ENCODE results near the gene GOLGA2.

The GOLGA2 gene

DNA sequence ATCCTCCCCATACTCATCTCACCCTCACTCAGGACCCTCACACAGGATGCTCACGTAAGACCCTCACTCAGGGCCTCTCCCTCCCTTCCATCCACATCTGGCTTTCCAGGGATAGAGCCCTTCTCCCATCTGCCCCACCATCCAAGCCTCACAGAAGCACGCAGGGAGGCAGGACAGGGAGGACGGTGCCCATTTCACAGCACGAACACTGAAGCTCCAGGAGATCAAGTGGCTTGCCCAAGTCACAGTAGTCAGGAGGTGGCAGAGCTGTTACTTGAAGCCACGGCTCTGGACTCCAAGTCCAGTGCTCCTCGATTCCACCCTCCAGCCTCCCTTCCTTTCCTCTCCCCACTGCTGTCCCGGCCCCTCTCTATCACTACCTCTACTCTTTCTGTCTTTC lies 50.9 kb downstream of the GOLGA2 start:
- no peaks in the 10 kb centered on the region for H3K27me3 ChIP-seq (ENCODE audit: control insufficient read depth in 5 of 5, insufficient read depth in 4 of 5, low read length in 5 of 5)
- H3K4me3 ChIP-seq (ENCODE audit: low read depth in 1 of 5, low read length in 5 of 5) = no peak overlapping the region
- H3K9me3 ChIP-seq (ENCODE audit: control insufficient read depth in 5 of 5, low read length in 5 of 5) = no peaks in the 10 kb centered on the region
- no peak overlapping the region for H3K9ac ChIP-seq (ENCODE audit: low read length in 5 of 5)
- no peak overlapping the region for H3K27ac ChIP-seq (ENCODE audit: low read depth, low read length)
- peaks cover 0 to 18% (median 17%) of the 10 kb centered on the region in 5 donors for H3K36me3 ChIP-seq (ENCODE audit: control insufficient read depth in 5 of 5, insufficient read depth in 5 of 5, low read length in 5 of 5)
- H3K4me1 ChIP-seq (ENCODE audit: control insufficient read depth in 5 of 5, insufficient read depth in 5 of 5, low read length in 5 of 5) = no peaks in the 10 kb centered on the region

DNA sequence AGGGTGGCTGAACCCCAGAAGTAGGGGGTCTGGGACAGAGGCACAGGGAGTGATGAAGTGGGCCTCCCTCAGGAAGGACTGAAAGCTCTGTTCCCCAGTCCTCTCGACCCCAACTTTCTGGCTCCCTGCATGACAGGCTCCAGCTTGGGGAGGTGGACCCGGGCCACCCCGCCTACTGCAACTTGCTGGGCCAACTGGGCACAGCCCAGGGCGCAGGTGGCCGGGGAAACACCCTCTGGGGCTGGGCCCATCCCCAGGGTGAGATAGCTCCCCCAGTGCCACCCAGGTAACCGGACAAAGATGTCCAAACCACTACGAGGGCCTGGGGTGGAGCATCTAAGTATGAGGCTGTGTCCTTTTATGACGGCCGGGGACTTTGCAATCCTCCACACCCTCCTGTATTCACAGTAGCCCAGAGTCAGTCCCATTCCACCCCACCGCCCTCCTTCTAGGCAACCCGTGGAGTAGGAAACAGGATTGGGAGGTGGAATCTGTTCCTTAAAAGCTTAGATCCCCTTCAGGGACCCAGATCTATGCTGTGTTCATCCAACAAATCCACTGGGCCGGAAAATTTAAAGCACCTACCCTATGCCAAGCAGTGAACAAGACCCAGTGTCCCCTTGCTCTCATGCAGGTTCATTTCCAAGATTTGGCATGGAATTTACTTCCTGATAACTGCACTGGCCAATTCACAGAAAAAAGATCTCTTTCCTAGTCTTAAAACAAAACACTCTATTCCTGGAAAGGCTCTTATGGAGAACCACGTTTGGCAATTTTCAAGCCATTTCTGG lies 52.7 kb downstream of the GOLGA2 start:
- H3K4me1 ChIP-seq (ENCODE audit: control insufficient read depth in 5 of 5, insufficient read depth in 5 of 5, low read length in 5 of 5) = peaks cover 0 to 13% (median 11%) of the 10 kb centered on the region in 5 donors
- H3K36me3 ChIP-seq (ENCODE audit: control insufficient read depth in 5 of 5, insufficient read depth in 5 of 5, low read length in 5 of 5) = peaks cover 0 to 19% (median 18%) of the 10 kb centered on the region in 5 donors
- no peak overlapping the region for H3K4me3 ChIP-seq (ENCODE audit: low read depth in 1 of 5, low read length in 5 of 5)

DNA sequence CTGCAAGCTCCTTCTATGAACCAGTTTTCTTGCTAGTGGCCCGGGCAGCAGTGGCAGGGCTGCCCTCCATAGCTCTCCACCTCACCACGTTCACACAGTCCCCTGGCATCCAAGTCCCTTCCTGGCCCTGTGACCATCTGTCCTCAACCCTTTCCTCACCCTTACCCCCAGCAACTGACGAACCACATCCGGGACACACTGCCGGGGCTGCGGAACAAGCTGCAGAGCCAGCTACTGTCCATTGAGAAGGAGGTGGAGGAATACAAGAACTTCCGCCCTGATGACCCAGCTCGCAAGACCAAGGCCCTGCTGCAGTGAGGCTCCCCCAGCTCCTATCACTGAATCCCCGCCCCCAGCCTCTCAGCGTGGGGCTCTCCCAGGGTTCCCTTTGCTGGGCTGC lies 53.8 kb downstream of the GOLGA2 start:
- Histone ChIP-seq H3K4me1 (ENCODE audit: control insufficient read depth in 5 of 5, insufficient read depth in 5 of 5, low read length in 5 of 5) (peaks cover 0 to 19% (median 11%) of the 10 kb centered on the region in 5 donors), H3K4me3 (ENCODE audit: low read depth in 1 of 5, low read length in 5 of 5) (no peak overlapping the region), H3K9me3 (ENCODE audit: control insufficient read depth in 5 of 5, low read length in 5 of 5) (no peaks in the 10 kb centered on the region), H3K9ac (ENCODE audit: low read length in 5 of 5) (no peak overlapping the region), H3K27ac (ENCODE audit: low read depth, low read length) (no peak overlapping the region), H3K27me3 (ENCODE audit: control insufficient read depth in 5 of 5, insufficient read depth in 4 of 5, low read length in 5 of 5) (peaks cover 0 to 9% (median 6%) of the 10 kb centered on the region in 5 donors), H3K36me3 (ENCODE audit: control insufficient read depth in 5 of 5, insufficient read depth in 5 of 5, low read length in 5 of 5) (peaks cover 0 to 19% (median 18%) of the 10 kb centered on the region in 5 donors)

More for the DNA sequence above, 52.7 kb downstream of the GOLGA2 start:
- no peaks in the 10 kb centered on the region for H3K9me3 ChIP-seq (ENCODE audit: control insufficient read depth in 5 of 5, low read length in 5 of 5)
- no peak overlapping the region for H3K9ac ChIP-seq (ENCODE audit: low read length in 5 of 5)
- H3K27ac ChIP-seq (ENCODE audit: low read depth, low read length) = no peak overlapping the region
- H3K27me3 ChIP-seq (ENCODE audit: control insufficient read depth in 5 of 5, insufficient read depth in 4 of 5, low read length in 5 of 5) = peaks cover 0 to 6% (median under 1%) of the 10 kb centered on the region in 5 donors

DNA sequence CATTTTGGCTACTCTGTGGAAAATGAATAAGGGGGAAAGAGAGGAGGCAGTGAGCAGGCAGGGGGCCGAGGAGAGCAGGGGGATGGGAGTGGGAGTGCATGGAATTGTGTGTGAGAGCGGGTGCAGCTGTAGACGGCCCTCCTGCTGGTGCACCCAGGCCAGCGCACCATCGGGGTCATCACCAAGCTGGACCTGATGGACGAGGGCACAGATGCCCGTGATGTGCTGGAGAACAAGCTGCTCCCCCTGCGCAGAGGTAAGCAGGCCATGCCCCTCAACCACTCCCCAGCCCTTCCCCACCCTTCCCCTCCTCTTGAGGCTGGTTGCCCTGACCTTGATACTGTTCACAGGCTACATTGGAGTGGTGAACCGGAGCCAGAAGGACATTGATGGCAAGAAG lies 56.0 kb downstream of the GOLGA2 start:
- Histone ChIP-seq H3K4me3 (ENCODE audit: low read depth in 1 of 5, low read length in 5 of 5) (no peak overlapping the region), H3K4me1 (ENCODE audit: control insufficient read depth in 5 of 5, insufficient read depth in 5 of 5, low read length in 5 of 5) (peaks cover 0 to 38% (median 27%) of the 10 kb centered on the region in 5 donors), H3K36me3 (ENCODE audit: control insufficient read depth in 5 of 5, insufficient read depth in 5 of 5, low read length in 5 of 5) (peaks cover 0 to 18% (median 14%) of the 10 kb centered on the region in 5 donors), H3K9me3 (ENCODE audit: control insufficient read depth in 5 of 5, low read length in 5 of 5) (no peaks in the 10 kb centered on the region), H3K27me3 (ENCODE audit: control insufficient read depth in 5 of 5, insufficient read depth in 4 of 5, low read length in 5 of 5) (peaks cover 0 to 12% (median 6%) of the 10 kb centered on the region in 5 donors), H3K27ac (ENCODE audit: low read depth, low read length) (no peak overlapping the region), H3K9ac (ENCODE audit: low read length in 5 of 5) (no peak overlapping the region)

DNA sequence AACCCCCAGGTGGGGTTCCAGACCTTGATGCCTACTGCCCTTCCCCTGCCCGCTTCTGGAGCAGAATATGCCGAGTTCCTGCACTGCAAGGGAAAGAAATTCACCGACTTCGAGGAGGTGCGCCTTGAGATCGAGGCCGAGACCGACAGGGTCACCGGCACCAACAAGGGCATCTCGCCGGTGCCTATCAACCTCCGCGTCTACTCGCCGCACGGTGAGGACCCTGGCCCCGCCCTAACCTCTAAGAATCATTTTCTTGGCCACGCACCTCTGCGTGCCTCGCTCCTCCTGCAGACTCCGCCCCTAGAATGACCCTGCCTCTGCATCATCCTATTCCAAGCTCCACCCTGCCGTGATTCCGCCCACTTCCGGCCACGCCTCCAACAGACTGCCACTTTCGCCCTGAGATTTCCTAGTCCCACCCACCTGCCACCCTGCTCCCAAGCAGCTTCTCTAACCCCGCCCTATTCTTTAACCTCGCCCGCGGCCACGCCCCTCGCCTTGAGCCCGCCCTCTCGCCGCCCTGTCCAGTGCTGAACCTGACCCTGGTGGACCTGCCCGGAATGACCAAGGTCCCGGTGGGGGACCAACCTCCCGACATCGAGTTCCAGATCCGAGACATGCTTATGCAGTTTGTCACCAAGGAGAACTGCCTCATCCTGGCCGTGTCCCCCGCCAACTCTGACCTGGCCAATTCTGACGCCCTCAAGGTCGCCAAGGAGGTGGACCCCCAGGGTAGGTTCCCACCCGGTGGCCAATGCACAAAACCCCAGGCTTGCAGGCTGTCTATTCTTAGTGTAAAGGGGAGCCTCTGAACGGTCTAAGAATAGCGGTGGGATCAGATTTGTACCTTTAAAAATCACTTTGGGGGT lies 57.1 kb downstream of the GOLGA2 start:
- Histone ChIP-seq H3K9me3 (ENCODE audit: control insufficient read depth in 5 of 5, low read length in 5 of 5) (no peaks in the 10 kb centered on the region), H3K27ac (ENCODE audit: low read depth, low read length) (no peak overlapping the region), H3K27me3 (ENCODE audit: control insufficient read depth in 5 of 5, insufficient read depth in 4 of 5, low read length in 5 of 5) (peaks cover 0 to 22% (median 6%) of the 10 kb centered on the region in 5 donors), H3K4me1 (ENCODE audit: control insufficient read depth in 5 of 5, insufficient read depth in 5 of 5, low read length in 5 of 5) (peaks cover 0 to 43% (median 34%) of the 10 kb centered on the region in 5 donors), H3K9ac (ENCODE audit: low read length in 5 of 5) (peak overlapping the region in 1 of 5 donors; percentile 5), H3K4me3 (ENCODE audit: low read depth in 1 of 5, low read length in 5 of 5) (peak overlapping the region in 4 of 5 donors; percentile 45 to 55 (median 51)), H3K36me3 (ENCODE audit: control insufficient read depth in 5 of 5, insufficient read depth in 5 of 5, low read length in 5 of 5) (peaks cover 0 to 18% (median 13%) of the 10 kb centered on the region in 5 donors)

DNA sequence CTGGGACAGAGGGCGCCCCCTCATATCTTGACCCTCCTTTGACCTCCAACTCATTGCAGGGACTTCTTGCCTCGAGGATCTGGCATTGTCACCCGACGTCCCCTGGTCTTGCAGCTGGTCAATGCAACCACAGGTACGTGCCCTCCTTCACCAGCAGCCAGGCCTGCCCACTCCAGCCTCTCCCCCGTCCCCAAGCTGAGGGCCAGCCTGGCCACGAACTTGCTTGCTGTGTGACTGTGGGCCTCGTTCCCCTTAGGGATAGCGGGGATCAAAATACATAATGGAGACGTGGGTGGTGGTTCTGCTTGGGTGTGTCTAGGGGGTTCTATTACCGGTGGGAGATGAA lies 57.7 kb downstream of the GOLGA2 start:
- peaks cover 0 to 15% (median 13%) of the 10 kb centered on the region in 5 donors for H3K36me3 ChIP-seq (ENCODE audit: control insufficient read depth in 5 of 5, insufficient read depth in 5 of 5, low read length in 5 of 5)
- H3K9me3 ChIP-seq (ENCODE audit: control insufficient read depth in 5 of 5, low read length in 5 of 5) = no peaks in the 10 kb centered on the region
- peak overlapping the region in 1 of 5 donors; percentile 5 for H3K9ac ChIP-seq (ENCODE audit: low read length in 5 of 5)
- peaks cover 0 to 43% (median 34%) of the 10 kb centered on the region in 5 donors for H3K4me1 ChIP-seq (ENCODE audit: control insufficient read depth in 5 of 5, insufficient read depth in 5 of 5, low read length in 5 of 5)
- H3K4me3 ChIP-seq (ENCODE audit: low read depth in 1 of 5, low read length in 5 of 5) = peak overlapping the region in 4 of 5 donors; percentile 45 to 55 (median 51)
- no peak overlapping the region for H3K27ac ChIP-seq (ENCODE audit: low read depth, low read length)
- H3K27me3 ChIP-seq (ENCODE audit: control insufficient read depth in 5 of 5, insufficient read depth in 4 of 5, low read length in 5 of 5) = peaks cover 0 to 22% (median 6%) of the 10 kb centered on the region in 5 donors

DNA sequence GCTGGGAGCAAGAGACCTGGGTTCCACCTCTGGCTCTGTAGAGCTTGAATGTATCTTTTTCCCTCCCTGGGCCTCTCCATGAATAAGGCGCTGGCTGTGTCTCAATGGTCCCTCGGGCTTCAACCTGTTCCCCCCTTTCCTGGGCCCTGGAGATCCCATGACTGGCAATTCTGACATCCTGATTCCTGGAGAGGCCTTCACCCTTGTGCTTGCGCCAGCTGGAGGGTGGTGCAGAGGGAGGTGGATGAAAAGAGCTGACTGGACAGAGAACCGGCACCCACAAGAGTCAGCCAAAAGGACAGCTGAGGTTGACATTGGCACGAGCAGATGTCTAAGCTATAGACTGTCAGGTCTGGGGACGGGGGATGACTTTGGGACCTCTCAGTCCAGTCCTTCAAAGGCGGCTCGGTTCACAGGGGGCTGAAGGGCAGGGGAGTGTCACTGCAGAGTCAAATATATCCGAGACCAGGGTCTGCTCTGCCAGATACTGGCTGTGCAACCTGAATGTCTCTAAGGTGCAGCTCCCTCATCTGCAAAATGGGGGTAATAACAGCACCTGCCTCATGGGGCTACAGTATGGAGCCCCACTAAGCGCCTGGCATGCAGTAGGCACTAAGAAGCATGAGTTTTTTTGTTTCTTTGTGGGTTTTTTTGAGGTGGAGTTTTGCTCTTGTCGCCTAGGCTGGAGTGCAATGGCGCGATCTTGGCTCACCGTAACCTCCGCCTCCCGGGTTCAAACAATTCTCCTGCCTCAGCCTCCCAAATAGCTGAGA lies 58.8 kb downstream of the GOLGA2 start:
- peaks cover 0 to 22% (median 6%) of the 10 kb centered on the region in 5 donors for H3K27me3 ChIP-seq (ENCODE audit: control insufficient read depth in 5 of 5, insufficient read depth in 4 of 5, low read length in 5 of 5)
- peak overlapping the region; percentile 46 for H3K27ac ChIP-seq (ENCODE audit: low read depth, low read length)
- no peaks in the 10 kb centered on the region for H3K9me3 ChIP-seq (ENCODE audit: control insufficient read depth in 5 of 5, low read length in 5 of 5)
- H3K4me3 ChIP-seq (ENCODE audit: low read depth in 1 of 5, low read length in 5 of 5) = no peak overlapping the region
- H3K9ac ChIP-seq (ENCODE audit: low read length in 5 of 5) = no peak overlapping the region
- peaks cover 0 to 43% (median 34%) of the 10 kb centered on the region in 5 donors for H3K4me1 ChIP-seq (ENCODE audit: control insufficient read depth in 5 of 5, insufficient read depth in 5 of 5, low read length in 5 of 5)
- peaks cover 0 to 6% (median 5%) of the 10 kb centered on the region in 5 donors for H3K36me3 ChIP-seq (ENCODE audit: control insufficient read depth in 5 of 5, insufficient read depth in 5 of 5, low read length in 5 of 5)

DNA sequence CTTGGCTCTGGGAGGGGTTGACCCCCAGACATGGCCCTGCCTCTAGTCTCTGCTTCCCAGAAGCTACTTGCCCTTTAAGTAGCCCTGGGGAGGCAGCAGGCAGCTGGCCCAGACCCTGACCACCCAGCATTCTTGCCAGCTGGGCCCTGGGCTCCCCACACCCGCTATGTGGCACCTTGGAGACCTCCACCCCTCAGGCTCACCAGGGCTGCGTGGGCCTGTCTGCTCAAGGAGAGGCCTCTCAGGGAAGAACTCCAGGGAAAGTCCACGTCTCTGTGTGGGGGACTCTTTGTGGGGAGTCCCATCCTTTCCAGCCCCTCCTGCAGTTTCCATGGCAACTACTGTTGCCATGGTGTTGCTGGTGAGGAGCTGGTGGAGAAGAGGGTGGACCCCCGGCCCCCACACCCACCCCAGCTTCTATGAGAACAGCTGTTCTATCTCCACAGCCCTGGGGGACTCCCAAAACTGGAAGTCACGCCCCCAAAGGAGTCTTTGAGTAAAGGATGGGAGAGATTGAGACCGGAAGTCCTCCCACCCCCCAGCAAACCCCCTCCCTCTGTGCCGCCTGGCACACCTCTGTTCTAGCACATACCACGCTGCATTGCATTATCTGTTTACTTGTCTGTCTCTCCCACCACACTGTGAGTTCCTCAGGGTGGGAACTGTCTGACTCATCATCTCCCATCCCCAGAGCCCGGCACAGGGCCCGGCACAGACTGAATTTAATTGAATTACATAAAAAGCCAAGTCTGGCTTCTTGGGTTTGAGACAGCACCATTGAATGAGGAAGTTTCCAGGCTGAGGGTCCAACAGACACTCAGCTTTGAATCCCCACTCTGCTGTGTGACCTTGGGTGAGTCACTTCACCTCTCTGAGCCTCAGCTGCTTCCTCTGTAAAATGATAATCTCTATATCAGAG lies 60.1 kb downstream of the GOLGA2 start:
- H3K4me1 ChIP-seq (ENCODE audit: control insufficient read depth in 5 of 5, insufficient read depth in 5 of 5, low read length in 5 of 5) = peaks cover 0 to 43% (median 36%) of the 10 kb centered on the region in 5 donors
- no peak overlapping the region for H3K4me3 ChIP-seq (ENCODE audit: low read depth in 1 of 5, low read length in 5 of 5)
- H3K27ac ChIP-seq (ENCODE audit: low read depth, low read length) = peak overlapping the region; percentile 46
- no peaks in the 10 kb centered on the region for H3K9me3 ChIP-seq (ENCODE audit: control insufficient read depth in 5 of 5, low read length in 5 of 5)
- H3K9ac ChIP-seq (ENCODE audit: low read length in 5 of 5) = peak overlapping the region in 2 of 5 donors; percentile 28 to 52
- H3K36me3 ChIP-seq (ENCODE audit: control insufficient read depth in 5 of 5, insufficient read depth in 5 of 5, low read length in 5 of 5) = peaks cover 0 to 6% (median 4%) of the 10 kb centered on the region in 5 donors
- H3K27me3 ChIP-seq (ENCODE audit: control insufficient read depth in 5 of 5, insufficient read depth in 4 of 5, low read length in 5 of 5) = peaks cover 0 to 29% (median 12%) of the 10 kb centered on the region in 5 donors

Measured in subcutaneous abdominal adipose tissue (tissue), 5 donors.